ENCODE results near the gene NCBP3.

DNA sequence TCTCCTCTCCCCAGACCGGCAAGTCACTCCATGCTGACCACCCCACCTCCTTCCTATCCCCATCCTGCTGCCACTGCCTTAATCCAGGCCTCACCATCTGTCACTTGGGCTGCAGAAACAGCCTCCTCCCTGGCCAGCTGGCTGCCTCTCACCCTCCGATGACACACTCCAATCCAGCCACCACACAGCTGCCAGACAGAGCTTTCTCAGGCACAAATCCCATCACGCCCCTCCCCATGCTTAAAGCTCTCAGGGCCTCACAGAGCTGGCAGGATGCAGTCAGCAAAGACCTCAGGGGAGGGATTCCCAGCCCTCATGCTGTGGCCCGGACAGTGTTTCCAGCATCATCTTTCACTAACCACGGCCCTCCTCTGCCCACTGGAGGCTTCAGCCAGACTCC is 33.1 kb upstream of the NCBP3 start:
- TF ChIP-seq, protein P1, sequence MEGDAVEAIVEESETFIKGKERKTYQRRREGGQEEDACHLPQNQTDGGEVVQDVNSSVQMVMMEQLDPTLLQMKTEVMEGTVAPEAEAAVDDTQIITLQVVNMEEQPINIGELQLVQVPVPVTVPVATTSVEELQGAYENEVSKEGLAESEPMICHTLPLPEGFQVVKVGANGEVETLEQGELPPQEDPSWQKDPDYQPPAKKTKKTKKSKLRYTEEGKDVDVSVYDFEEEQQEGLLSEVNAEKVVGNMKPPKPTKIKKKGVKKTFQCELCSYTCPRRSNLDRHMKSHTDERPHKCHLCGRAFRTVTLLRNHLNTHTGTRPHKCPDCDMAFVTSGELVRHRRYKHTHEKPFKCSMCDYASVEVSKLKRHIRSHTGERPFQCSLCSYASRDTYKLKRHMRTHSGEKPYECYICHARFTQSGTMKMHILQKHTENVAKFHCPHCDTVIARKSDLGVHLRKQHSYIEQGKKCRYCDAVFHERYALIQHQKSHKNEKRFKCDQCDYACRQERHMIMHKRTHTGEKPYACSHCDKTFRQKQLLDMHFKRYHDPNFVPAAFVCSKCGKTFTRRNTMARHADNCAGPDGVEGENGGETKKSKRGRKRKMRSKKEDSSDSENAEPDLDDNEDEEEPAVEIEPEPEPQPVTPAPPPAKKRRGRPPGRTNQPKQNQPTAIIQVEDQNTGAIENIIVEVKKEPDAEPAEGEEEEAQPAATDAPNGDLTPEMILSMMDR (IDR thresholded peaks at IDR 0.05): no peak
- TF ChIP-seq POLR2A (IDR thresholded peaks at IDR 0.05): no peak

All from Peyer's patch (tissue), 4 donors.